IPS DF 6.9 (cell line): ENCODE results near the gene USP17L20.
"Not testable (repeated sequence)": the region's sequence is repeated elsewhere in the genome, so short reads cannot be mapped to it uniquely, and the experiment has no call there.

Experiments
- DNase-seq: peaks from one replicate; pipeline ENCODE4 v3.0.0-alpha.2; 2013; ENCODE audit warnings: low read depth, low spot score
- H3K27ac ChIP-seq: one replicate; pipeline ENCODE4 v1.5.1; 2013; ENCODE audit warnings: low read length, control low read depth
- H3K27me3 ChIP-seq: 2 replicates; pipeline ENCODE4 v1.6.1; 2013; ENCODE audit warnings: mild to moderate bottlenecking, low read length; ENCODE audit not compliant: control insufficient read depth, insufficient read depth
- H3K36me3 ChIP-seq: 2 replicates; pipeline ENCODE4 v1.6.1; 2013; ENCODE audit warnings: low read length; ENCODE audit not compliant: control insufficient read depth, insufficient read depth
- H3K4me1 ChIP-seq: 2 replicates; pipeline ENCODE4 v1.6.1; 2013; ENCODE audit warnings: low read length; ENCODE audit not compliant: control insufficient read depth, insufficient read depth
- H3K4me3 ChIP-seq: 2 replicates; pipeline ENCODE4 v1.5.1; 2013; ENCODE audit warnings: mild to moderate bottlenecking, low read length
- H3K9me3 ChIP-seq: 2 replicates; pipeline ENCODE4 v1.6.1; 2013; ENCODE audit warnings: low read length, inconsistent platforms; ENCODE audit not compliant: control insufficient read depth, insufficient read depth
- WGBS: extraction: QIAGEN DNeasy Blood & Tissue Kit; methylation state at CpG from one replicate; pipeline ENCODE4 v1.1.7; 2013; ENCODE audit warnings: mixed read lengths, missing lambda C conversion rate; ENCODE audit not compliant: insufficient read length, insufficient coverage; 5-methylcytosine and 5-hydroxymethylcytosine counted together

Gene USP17L20

GRCh38 chr4:9247953-9248680 lies 9.8 kb upstream of the USP17L20 start, which contains the start of gene USP17L18:
TSS of gene USP17L18 (plus strand) at chr4:9248630. CDS start at chr4:9248630, 0 bp downstream.
- 100% methylated on average over 2 of the region's 26 CpGs for WGBS
- not testable (repeated sequence) for H3K9me3 ChIP-seq, DNase-seq, H3K27me3 ChIP-seq, H3K4me1 ChIP-seq, H3K36me3 ChIP-seq, H3K4me3 ChIP-seq, H3K27ac ChIP-seq

- not testable (repeated sequence) for H3K36me3 ChIP-seq, H3K27ac ChIP-seq
- WGBS, result no CpG with 5 or more reads among the region's 13 CpGs
Observed at GRCh38 chr4:9253078-9253477, 4.8 kb upstream of the USP17L20 start, which contains the start of gene USP17L19. TSS of gene USP17L19 (plus strand) at chr4:9253378. CDS start at chr4:9253378, 0 bp downstream.

GRCh38 chr4:9262572-9262971 lies 4.6 kb downstream of the USP17L20 start, which contains the start of gene USP17L21:
TSS of gene USP17L21 (plus strand) at chr4:9262872. CDS start at chr4:9262872, 0 bp downstream.
- H3K27ac ChIP-seq, H3K27me3 ChIP-seq, H3K36me3 ChIP-seq, DNase-seq, H3K4me1 ChIP-seq, H3K4me3 ChIP-seq, H3K9me3 ChIP-seq: not testable (repeated sequence)
- no CpG with 5 or more reads among the region's 13 CpGs for WGBS

More at GRCh38 chr4:9253078-9253477, 4.8 kb upstream of the USP17L20 start, which contains the start of gene USP17L19:
- not testable (repeated sequence) for DNase-seq, H3K4me1 ChIP-seq, H3K4me3 ChIP-seq, H3K27me3 ChIP-seq, H3K9me3 ChIP-seq

- not testable (repeated sequence) for DNase-seq, H3K4me1 ChIP-seq, H3K4me3 ChIP-seq, H3K27ac ChIP-seq, H3K36me3 ChIP-seq, H3K9me3 ChIP-seq, H3K27me3 ChIP-seq
- WGBS, result no CpG with 5 or more reads among the region's 15 CpGs
Observed at GRCh38 chr4:9267319-9267718, 9.4 kb downstream of the USP17L20 start, which contains the start of gene USP17L22. TSS of gene USP17L22 (plus strand) at chr4:9267619. CDS start at chr4:9267619, 0 bp downstream.

- not testable (repeated sequence) for DNase-seq
- WGBS, result 100% methylated on average over 3 of the region's 10 CpGs
Observed at GRCh38 chr4:9271719-9272118, 13.8 kb downstream of the USP17L20 start.

More at GRCh38 chr4:9271719-9272118, 13.8 kb downstream of the USP17L20 start:
- not testable (repeated sequence) for H3K27me3 ChIP-seq, H3K4me1 ChIP-seq, H3K9me3 ChIP-seq, H3K27ac ChIP-seq, H3K4me3 ChIP-seq, H3K36me3 ChIP-seq
